Activated CD8-positive, alpha-beta memory T cell treated with anti-CD3 and anti-CD28 coated beads, Interleukin-2, amount 50 U/mL, for 24 hours (primary cell): ENCODE data around the gene ZBTB32.
A peak's percentile ranks its signal among the peaks of the same experiment; 100 is the strongest.
"Not testable (repeated sequence)": the region's sequence is repeated elsewhere in the genome, so short reads cannot be mapped to it uniquely, and the experiment has no call there.

Source experiments
- DNase-seq: peaks from one replicate; pipeline ENCODE4 v3.0.0-alpha.2; 2020; ENCODE audit errors: extremely low read depth

ZBTB32 gene

GRCh38 chr19:35704218-35704617, at the start of gene ZBTB32:
TSS of gene ZBTB32 (plus strand) at chr19:35704558. CDS start at chr19:35714627, 10,069 bp downstream.
- no peak for DNase-seq

- DNase-seq = not testable (repeated sequence)
Observed at GRCh38 chr19:35654828-35655227, 49.5 kb upstream of the ZBTB32 start.

GRCh38 chr19:35655600-35655999, 48.8 kb upstream of the ZBTB32 start:
- no peak for DNase-seq

GRCh38 chr19:35656700-35657099, 47.7 kb upstream of the ZBTB32 start:
- DNase-seq = no peak

GRCh38 chr19:35657904-35658700, 46.3 kb upstream of the ZBTB32 start:
- DNase-seq = no peak

- DNase-seq = no peak
Observed at GRCh38 chr19:35661995-35662340, 42.4 kb upstream of the ZBTB32 start.

GRCh38 chr19:35663981-35664380, 40.4 kb upstream of the ZBTB32 start:
- DNase-seq = no peak

GRCh38 chr19:35665157-35665556, 39.2 kb upstream of the ZBTB32 start:
- no peak for DNase-seq

- DNase-seq = no peak
Observed at GRCh38 chr19:35665604-35666003, 38.8 kb upstream of the ZBTB32 start.

- no peak for DNase-seq
Observed at GRCh38 chr19:35666251-35666913, 38.0 kb upstream of the ZBTB32 start, which contains the start of gene UPK1A. TSS of gene UPK1A (plus strand) at chr19:35666517. CDS start at chr19:35666813, 296 bp downstream.

- DNase-seq = no peak
Observed at GRCh38 chr19:35669566-35669965, 34.8 kb upstream of the ZBTB32 start.

GRCh38 chr19:35669974-35670373, 34.4 kb upstream of the ZBTB32 start:
- no peak for DNase-seq

GRCh38 chr19:35670686-35671085, 33.7 kb upstream of the ZBTB32 start:
- no peak for DNase-seq

GRCh38 chr19:35671818-35672217, 32.5 kb upstream of the ZBTB32 start:
- no peak for DNase-seq

GRCh38 chr19:35673121-35673804, 31.1 kb upstream of the ZBTB32 start:
- DNase-seq = peak; percentile 6

- no peak for DNase-seq
Observed at GRCh38 chr19:35675589-35676140, 28.7 kb upstream of the ZBTB32 start.

GRCh38 chr19:35689836-35690235, 14.5 kb upstream of the ZBTB32 start:
- DNase-seq = no peak

- not testable (repeated sequence) for DNase-seq
Observed at GRCh38 chr19:35691106-35691505, 13.3 kb upstream of the ZBTB32 start.

GRCh38 chr19:35692010-35692409, 12.3 kb upstream of the ZBTB32 start:
- DNase-seq = no peak

- no peak for DNase-seq
Observed at GRCh38 chr19:35693422-35693821, 10.9 kb upstream of the ZBTB32 start.

- DNase-seq = peak; percentile 82
Observed at GRCh38 chr19:35693835-35694599, 10.3 kb upstream of the ZBTB32 start.
